Activated CD4-positive, alpha-beta memory T cell treated with anti-CD3 and anti-CD28 coated beads, Interleukin-2, amount 10 ng/mL, durations not matched to agents 7 days and 5 days (primary cell): ENCODE measurements around the gene PRKCE. TPM values are rescaled to one million over a fixed set of nuclear protein-coding genes. Genes with fewer than 3 reads are reported as not detected.
A peak's percentile ranks its signal among the peaks of the same experiment; 100 is the strongest.

ENCODE experiments used
- CTCF ChIA-PET: fragments of 350-600 bp; sonication (Branson Sonifier 250); formaldehyde crosslinking; loops from one replicate; lab custom pipeline; 2021; ENCODE audit warnings: antibody characterized with exemption, inconsistent platforms; lab: Charles Lee
- POLR2A ChIA-PET: fragments of 350-600 bp; sonication (Branson Sonifier 250); formaldehyde crosslinking; loops from one replicate; lab custom pipeline; 2021; ENCODE audit warnings: antibody characterized with exemption; lab: Charles Lee
- DNase-seq: peaks from one replicate; pipeline ENCODE4 v3.0.0-alpha.2; 2020
- H3K27ac Mint-ChIP-seq: one replicate; pipeline ENCODE4 v1.8.0; 2021; ENCODE audit warnings: mild to moderate bottlenecking, mixed read lengths
- H3K27me3 Mint-ChIP-seq: one replicate; pipeline ENCODE4 v1.8.0; 2021; ENCODE audit warnings: mixed read lengths
- H3K36me3 Mint-ChIP-seq: one replicate; pipeline ENCODE4 v1.8.0; 2021; ENCODE audit warnings: low read depth, mixed read lengths
- H3K4me1 Mint-ChIP-seq: one replicate; pipeline ENCODE4 v1.8.0; 2021; ENCODE audit warnings: mixed read lengths
- H3K4me3 Mint-ChIP-seq: one replicate; pipeline ENCODE4 v1.8.0; 2021; ENCODE audit warnings: mild to moderate bottlenecking, mixed read lengths
- H3K9me3 Mint-ChIP-seq: one replicate; pipeline ENCODE4 v1.8.0; 2021; ENCODE audit warnings: mixed read lengths
- total RNA-seq, 2 experiments: library from RNA; stranded (reverse); gene quantifications; one replicate each; pipeline ENCODE4 v1.2.3, GENCODE V29; 2021

Gene PRKCE
- total RNA-seq, result 10 to 100 TPM; 20.6 to 23.3 TPM

GRCh38 chr2:45651415-45652089 is at the start of gene PRKCE:
Gene PRKCE (plus strand): TSS chr2:45651675.
- Mint-ChIP-seq H3K27me3 (peaks cover 3% of the 10 kb centered on the region), H3K9me3 (no peaks in the 10 kb centered on the region), H3K36me3 (peaks cover 13% of the 10 kb centered on the region), H3K4me3 (peak within 1 kb of the TSS; percentile 93), H3K4me1 (peaks cover 29% of the 10 kb centered on the region), H3K27ac (peak within 1 kb of the TSS; percentile 94)
- ChIA-PET POLR2A (interaction anchor here (1.2 to 3.3 kb wide), 4 partner anchors 9 to 84 kb away, joined by 3 to 19 read pairs (median 8); no protein-coding TSS in a partner anchor), CTCF (interaction anchor here (2.0 to 2.9 kb wide), 2 partner anchors 127 to 285 kb away, joined by 5 to 11 read pairs; no protein-coding TSS in a partner anchor)
- DNase-seq, result peak; percentile 66

GRCh38 chr2:45602624-45603023 is 48.9 kb upstream of the PRKCE start:
- DNase-seq, result no peak
- Mint-ChIP-seq H3K4me1 (peaks cover 10% of the 10 kb centered on the region), H3K27ac (no peak overlapping the region), H3K27me3 (no peaks in the 10 kb centered on the region), H3K9me3 (no peaks in the 10 kb centered on the region), H3K36me3 (peaks cover 41% of the 10 kb centered on the region), H3K4me3 (no peak overlapping the region)
- ChIA-PET CTCF (no interaction called here), POLR2A (no interaction called here)

DNA sequence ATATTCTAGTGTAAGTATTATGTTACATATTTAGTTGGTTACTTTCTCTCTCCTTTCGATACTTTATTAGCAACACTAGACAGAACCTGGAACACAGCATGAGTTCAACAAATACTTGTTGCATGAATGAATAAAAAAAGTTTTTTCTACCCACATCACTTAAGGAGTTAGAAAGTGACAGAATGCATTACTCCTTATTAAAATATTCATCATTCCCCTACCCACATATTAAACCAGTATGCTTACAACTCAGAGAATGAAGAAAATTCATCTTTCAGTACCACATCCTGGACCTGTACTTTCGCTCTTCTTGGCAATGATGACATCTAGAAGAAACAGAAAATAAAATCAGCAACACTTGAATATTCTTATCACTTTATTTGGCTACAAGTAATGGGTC is 46.4 kb upstream of the PRKCE start:
- POLR2A ChIA-PET, result no interaction called here
- Mint-ChIP-seq H3K4me3 (no peak overlapping the region), H3K4me1 (peaks cover 28% of the 10 kb centered on the region), H3K9me3 (no peaks in the 10 kb centered on the region), H3K27me3 (no peaks in the 10 kb centered on the region), H3K27ac (no peak overlapping the region), H3K36me3 (peaks cover 33% of the 10 kb centered on the region)
- DNase-seq, result no peak
- CTCF ChIA-PET, result no interaction called here

GRCh38 chr2:45606796-45607195 is 44.7 kb upstream of the PRKCE start:
- no peak for DNase-seq
- H3K27ac Mint-ChIP-seq, result no peak overlapping the region
- POLR2A ChIA-PET, result interaction anchor here (1.0 kb wide), 1 partner anchor 10 kb away, joined by 3 read pairs; no protein-coding TSS in a partner anchor
- no peaks in the 10 kb centered on the region for H3K27me3 Mint-ChIP-seq
- peaks cover 35% of the 10 kb centered on the region for H3K4me1 Mint-ChIP-seq
- no peak overlapping the region for H3K4me3 Mint-ChIP-seq
- H3K36me3 Mint-ChIP-seq, result peaks cover 22% of the 10 kb centered on the region
- no peaks in the 10 kb centered on the region for H3K9me3 Mint-ChIP-seq
- CTCF ChIA-PET, result no interaction called here

GRCh38 chr2:45607701-45608100 is 43.8 kb upstream of the PRKCE start:
- Mint-ChIP-seq H3K27me3 (no peaks in the 10 kb centered on the region), H3K36me3 (peaks cover 22% of the 10 kb centered on the region), H3K9me3 (no peaks in the 10 kb centered on the region), H3K4me1 (peaks cover 35% of the 10 kb centered on the region), H3K27ac (no peak overlapping the region), H3K4me3 (no peak overlapping the region)
- no peak for DNase-seq
- ChIA-PET CTCF (no interaction called here), POLR2A (no interaction called here)

- DNase-seq, result peak; percentile 60
- Mint-ChIP-seq H3K9me3 (no peaks in the 10 kb centered on the region), H3K4me3 (peak overlapping the region; percentile 97), H3K27ac (peak overlapping the region; percentile 94), H3K27me3 (no peaks in the 10 kb centered on the region), H3K4me1 (peaks cover 30% of the 10 kb centered on the region), H3K36me3 (peaks cover 3% of the 10 kb centered on the region)
- ChIA-PET POLR2A (interaction anchor here (1.0 to 1.6 kb wide), 8 partner anchors 9 to 45 kb away, joined by 4 to 6 read pairs (median 5); no protein-coding TSS in a partner anchor), CTCF (interaction anchor here (1.0 to 1.8 kb wide), 4 partner anchors 25 to 169 kb away, joined by 3 to 8 read pairs (median 5); no protein-coding TSS in a partner anchor)
Measured at GRCh38 chr2:45610281-45611019, 41.0 kb upstream of the PRKCE start.

DNA sequence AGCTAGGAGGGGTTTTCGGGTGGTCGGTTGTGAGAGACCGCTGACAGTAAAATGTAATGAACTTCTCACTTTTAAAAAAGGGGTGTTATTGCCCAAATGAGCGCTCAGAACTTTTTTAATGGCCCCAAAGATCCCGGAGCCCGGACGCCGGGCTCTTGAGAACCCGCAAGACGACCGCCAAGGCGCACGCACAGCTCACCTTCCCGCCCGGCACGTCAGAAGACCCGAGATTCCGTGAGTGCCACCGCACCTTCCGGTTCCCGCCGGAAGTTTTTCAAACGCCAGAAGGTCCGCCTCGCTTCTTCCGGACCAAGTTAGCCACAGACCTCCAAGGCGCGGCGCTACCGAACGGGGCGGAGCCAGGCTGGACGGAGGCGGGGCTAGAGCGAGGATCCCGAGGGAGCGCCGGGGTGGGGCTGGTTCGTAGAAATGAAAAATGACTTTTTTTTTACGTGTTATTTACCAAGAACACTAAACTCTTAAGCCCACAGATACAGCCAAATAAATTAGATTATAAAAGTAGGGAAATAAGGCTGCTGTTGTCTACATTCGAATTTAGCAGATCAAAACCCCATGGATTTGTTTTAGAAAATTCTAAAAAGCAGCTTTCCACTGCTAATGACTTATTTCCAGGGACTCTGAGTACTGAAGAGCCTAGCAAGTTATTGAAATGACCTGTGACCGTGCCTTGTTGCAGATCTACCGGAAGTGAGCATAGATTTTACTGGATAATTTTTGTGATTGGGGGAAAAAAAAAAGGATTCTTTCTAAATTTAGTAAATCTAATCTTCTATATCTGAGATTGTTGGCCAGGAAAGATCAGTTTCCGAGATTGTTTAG is 40.2 kb upstream of the PRKCE start, which contains the start of gene SRBD1:
SRBD1 (minus strand) TSS at position 248 of the 840 bp plus-strand sequence. CDS start 5,826 bp downstream, outside the sequence.
- no peaks in the 10 kb centered on the region for H3K27me3 Mint-ChIP-seq
- peak; percentile 91 for DNase-seq
- H3K4me3 Mint-ChIP-seq, result peak within 1 kb of the TSS; percentile 97
- peaks cover 3% of the 10 kb centered on the region for H3K36me3 Mint-ChIP-seq
- H3K27ac Mint-ChIP-seq, result peak within 1 kb of the TSS; percentile 94
- ChIA-PET CTCF (interaction anchor here (0.7 to 1.8 kb wide), 5 partner anchors 26 to 885 kb away, joined by 3 to 8 read pairs (median 4); no protein-coding TSS in a partner anchor), POLR2A (interaction anchor here (0.7 to 1.6 kb wide), 8 partner anchors 10 to 45 kb away, joined by 3 to 6 read pairs (median 5); no protein-coding TSS in a partner anchor)
- H3K9me3 Mint-ChIP-seq, result no peaks in the 10 kb centered on the region
- H3K4me1 Mint-ChIP-seq, result peaks cover 30% of the 10 kb centered on the region

DNA sequence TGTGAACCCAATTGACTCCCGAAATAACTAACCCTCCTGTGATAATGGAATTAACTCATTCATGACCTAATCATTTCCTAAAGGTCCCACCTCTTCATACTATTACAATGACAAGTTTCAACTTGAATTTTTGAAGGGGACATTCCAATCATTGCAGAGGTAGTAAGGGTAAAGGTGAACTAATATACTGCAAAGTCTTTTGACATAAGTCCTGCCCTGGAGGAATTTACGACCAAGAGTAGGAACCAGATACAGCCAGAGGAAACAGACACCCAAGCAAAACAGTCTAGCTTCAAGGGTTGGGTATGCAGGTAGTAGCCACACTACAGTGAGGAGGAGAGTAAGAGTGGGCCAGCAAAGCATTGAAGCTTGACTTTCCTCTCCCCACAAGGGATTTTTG is 39.2 kb upstream of the PRKCE start:
- ChIA-PET CTCF (no interaction called here), POLR2A (no interaction called here)

GRCh38 chr2:45612731-45613130 is 38.7 kb upstream of the PRKCE start:
- POLR2A ChIA-PET, result no interaction called here
- Mint-ChIP-seq H3K36me3 (peaks cover 3% of the 10 kb centered on the region), H3K27me3 (peaks cover 2% of the 10 kb centered on the region), H3K27ac (no peak overlapping the region), H3K4me1 (peaks cover 23% of the 10 kb centered on the region), H3K4me3 (no peak overlapping the region), H3K9me3 (no peaks in the 10 kb centered on the region)
- no peak for DNase-seq
- CTCF ChIA-PET, result no interaction called here

More for the DNA sequence above, 39.2 kb upstream of the PRKCE start:
- Mint-ChIP-seq H3K27ac (no peak overlapping the region), H3K4me3 (no peak overlapping the region), H3K36me3 (peaks cover 3% of the 10 kb centered on the region), H3K27me3 (peaks cover 2% of the 10 kb centered on the region), H3K9me3 (no peaks in the 10 kb centered on the region), H3K4me1 (peaks cover 26% of the 10 kb centered on the region)
- DNase-seq, result no peak

- H3K27ac Mint-ChIP-seq, result no peak overlapping the region
- POLR2A ChIA-PET, result no interaction called here
- peaks cover 14% of the 10 kb centered on the region for H3K4me1 Mint-ChIP-seq
- DNase-seq, result no peak
- CTCF ChIA-PET, result no interaction called here
- no peaks in the 10 kb centered on the region for H3K9me3 Mint-ChIP-seq
- no peak overlapping the region for H3K4me3 Mint-ChIP-seq
- H3K27me3 Mint-ChIP-seq, result peaks cover 4% of the 10 kb centered on the region
- H3K36me3 Mint-ChIP-seq, result peaks cover 2% of the 10 kb centered on the region
Measured at GRCh38 chr2:45614330-45614729, 37.1 kb upstream of the PRKCE start.

DNA sequence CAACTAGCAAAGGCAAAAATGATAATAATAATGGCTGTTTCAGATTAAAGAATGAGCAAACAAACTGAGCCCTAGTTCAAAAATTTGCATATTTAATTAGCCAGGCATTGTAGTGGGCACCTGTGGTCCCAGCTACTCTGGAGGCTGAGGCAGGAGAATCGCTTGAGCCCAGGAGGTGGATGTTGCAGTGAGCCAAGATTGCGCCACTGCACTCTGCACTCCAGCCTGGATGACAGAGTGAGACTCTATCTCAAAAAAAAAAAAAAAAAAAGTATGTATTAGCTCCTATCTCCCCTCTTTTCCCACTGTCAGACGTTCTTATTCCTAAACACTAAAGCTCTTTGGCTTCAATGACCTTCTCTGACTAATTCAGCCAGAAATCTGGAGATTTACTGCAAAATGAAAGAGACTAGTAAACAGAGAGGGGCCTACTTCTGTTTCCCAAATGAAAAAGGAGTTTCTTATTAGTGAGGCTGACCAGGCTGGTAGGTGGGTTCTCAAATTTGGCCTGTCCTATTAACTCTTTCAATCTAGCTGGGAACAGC is 36.5 kb upstream of the PRKCE start:
- Mint-ChIP-seq H3K36me3 (no peaks in the 10 kb centered on the region), H3K9me3 (no peaks in the 10 kb centered on the region), H3K27ac (no peak overlapping the region), H3K4me3 (no peak overlapping the region), H3K4me1 (peaks cover 8% of the 10 kb centered on the region), H3K27me3 (peaks cover 6% of the 10 kb centered on the region)
- CTCF ChIA-PET, result no interaction called here
- no peak for DNase-seq
- POLR2A ChIA-PET, result no interaction called here

DNA sequence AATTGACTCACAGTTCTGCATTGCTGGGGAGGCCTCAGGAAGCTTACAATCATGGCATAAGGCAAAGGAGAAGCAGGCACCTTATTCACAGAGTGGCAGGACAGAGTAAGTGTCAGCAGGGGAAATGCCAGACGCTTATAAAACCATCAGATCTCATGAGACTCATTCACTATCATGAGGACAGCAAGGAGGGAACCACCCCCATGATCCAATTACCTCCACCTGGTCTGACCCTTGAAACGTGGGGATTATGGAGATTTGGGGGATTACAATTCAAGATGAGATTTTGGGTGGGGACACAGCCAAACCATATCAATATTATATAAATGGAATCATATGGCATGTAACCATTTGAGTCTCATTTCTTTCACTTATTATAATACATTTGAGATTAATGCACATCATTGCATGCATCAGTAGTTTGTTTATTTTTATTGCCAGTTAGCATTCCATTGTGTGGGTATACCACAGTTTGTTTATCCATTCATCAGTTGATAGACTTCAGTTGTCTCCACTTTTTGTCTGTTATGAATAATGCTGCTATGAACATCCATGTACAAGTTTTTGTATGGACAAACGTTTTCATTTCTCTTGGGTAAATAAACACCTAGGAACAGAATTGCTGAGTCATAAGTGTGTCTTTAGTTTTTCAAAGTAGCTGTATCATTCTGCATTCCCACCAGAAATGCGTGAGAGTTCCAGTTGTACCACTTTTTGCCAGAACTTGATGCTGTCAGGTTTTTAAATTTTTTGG is 34.6 kb upstream of the PRKCE start:
- CTCF ChIA-PET, result no interaction called here
- Mint-ChIP-seq H3K36me3 (no peaks in the 10 kb centered on the region), H3K4me1 (peaks cover under 1% of the 10 kb centered on the region), H3K27me3 (peaks cover 6% of the 10 kb centered on the region), H3K27ac (no peak overlapping the region), H3K4me3 (no peak overlapping the region), H3K9me3 (no peaks in the 10 kb centered on the region)
- POLR2A ChIA-PET, result no interaction called here
- DNase-seq, result no peak
